HL-60 (cell line): ENCODE results near the gene EIF3B.

Source experiments
- DNase-seq, 2 experiments: peaks; one replicate each; pipeline ENCODE4 v3.0.0-alpha.2; 2010 to 2020; ENCODE audit warnings: low read depth in 1 of 2, low spot score in 1 of 2
- H3K27ac ChIP-seq: fragments of 250-450 bp; sonication (Bioruptor Pico); replicated peaks from 2 replicates; pipeline ENCODE4 v1.5.1; 2020; ENCODE audit warnings: mild to moderate bottlenecking, moderate library complexity
- H3K27me3 ChIP-seq: fragments of 250-450 bp; sonication (Bioruptor Pico); 2 replicates; pipeline ENCODE4 v1.5.1; 2021; ENCODE audit warnings: mild to moderate bottlenecking, moderate library complexity; ENCODE audit not compliant: insufficient read depth, poor library complexity, severe bottlenecking
- H3K4me3 ChIP-seq: replicated peaks from 2 replicates; pipeline ENCODE4 v1.5.1; 2011; ENCODE audit warnings: mild to moderate bottlenecking, control low read depth, low read length; ENCODE audit not compliant: insufficient read depth
- CTCF ChIP-seq: IDR thresholded peaks from one replicate; pipeline ENCODE4 v1.5.1; 2011; ENCODE audit warnings: low read length, control low read depth, inconsistent platforms; ENCODE audit not compliant: insufficient read depth
- GABPA ChIP-seq: IDR thresholded peaks from 2 replicates; pipeline ENCODE4 v1.6.1; 2012; ENCODE audit warnings: low read depth
- POLR2AphosphoS5 ChIP-seq: IDR thresholded peaks from 2 replicates; pipeline ENCODE4 v1.6.1; 2012; ENCODE audit warnings: low read depth
- SPI1 ChIP-seq: IDR thresholded peaks from 2 replicates; pipeline ENCODE4 v1.6.1; 2012; ENCODE audit warnings: low read depth, mild to moderate bottlenecking, borderline replicate concordance
- TF ChIP-seq, protein P1 (sequence below): IDR thresholded peaks from 2 replicates; pipeline ENCODE4 v1.6.1; 2012; ENCODE audit warnings: low read depth; ENCODE audit not compliant: insufficient replicate concordance

The EIF3B gene

GRCh38 chr7:2403718-2404648 lies 49.4 kb downstream of the EIF3B start:
- TF ChIP-seq, protein P1, sequence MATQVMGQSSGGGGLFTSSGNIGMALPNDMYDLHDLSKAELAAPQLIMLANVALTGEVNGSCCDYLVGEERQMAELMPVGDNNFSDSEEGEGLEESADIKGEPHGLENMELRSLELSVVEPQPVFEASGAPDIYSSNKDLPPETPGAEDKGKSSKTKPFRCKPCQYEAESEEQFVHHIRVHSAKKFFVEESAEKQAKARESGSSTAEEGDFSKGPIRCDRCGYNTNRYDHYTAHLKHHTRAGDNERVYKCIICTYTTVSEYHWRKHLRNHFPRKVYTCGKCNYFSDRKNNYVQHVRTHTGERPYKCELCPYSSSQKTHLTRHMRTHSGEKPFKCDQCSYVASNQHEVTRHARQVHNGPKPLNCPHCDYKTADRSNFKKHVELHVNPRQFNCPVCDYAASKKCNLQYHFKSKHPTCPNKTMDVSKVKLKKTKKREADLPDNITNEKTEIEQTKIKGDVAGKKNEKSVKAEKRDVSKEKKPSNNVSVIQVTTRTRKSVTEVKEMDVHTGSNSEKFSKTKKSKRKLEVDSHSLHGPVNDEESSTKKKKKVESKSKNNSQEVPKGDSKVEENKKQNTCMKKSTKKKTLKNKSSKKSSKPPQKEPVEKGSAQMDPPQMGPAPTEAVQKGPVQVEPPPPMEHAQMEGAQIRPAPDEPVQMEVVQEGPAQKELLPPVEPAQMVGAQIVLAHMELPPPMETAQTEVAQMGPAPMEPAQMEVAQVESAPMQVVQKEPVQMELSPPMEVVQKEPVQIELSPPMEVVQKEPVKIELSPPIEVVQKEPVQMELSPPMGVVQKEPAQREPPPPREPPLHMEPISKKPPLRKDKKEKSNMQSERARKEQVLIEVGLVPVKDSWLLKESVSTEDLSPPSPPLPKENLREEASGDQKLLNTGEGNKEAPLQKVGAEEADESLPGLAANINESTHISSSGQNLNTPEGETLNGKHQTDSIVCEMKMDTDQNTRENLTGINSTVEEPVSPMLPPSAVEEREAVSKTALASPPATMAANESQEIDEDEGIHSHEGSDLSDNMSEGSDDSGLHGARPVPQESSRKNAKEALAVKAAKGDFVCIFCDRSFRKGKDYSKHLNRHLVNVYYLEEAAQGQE = no peak
- TF ChIP-seq POLR2AphosphoS5 = no peak
- TF ChIP-seq SPI1 = no peak
- no peak for TF ChIP-seq CTCF
- TF ChIP-seq GABPA = no peak
- H3K27ac ChIP-seq = peak overlapping the region; percentile 75
- H3K4me3 ChIP-seq = peak overlapping the region; percentile 84
- H3K27me3 ChIP-seq = no peaks in the 10 kb centered on the region
- no peak for DNase-seq

- TF ChIP-seq CTCF (no peak), POLR2AphosphoS5 (no peak), SPI1 (no peak), GABPA (no peak)
- TF ChIP-seq, protein P1 = no peak
Observed at GRCh38 chr7:2404714-2405119, 50.1 kb downstream of the EIF3B start.

DNA sequence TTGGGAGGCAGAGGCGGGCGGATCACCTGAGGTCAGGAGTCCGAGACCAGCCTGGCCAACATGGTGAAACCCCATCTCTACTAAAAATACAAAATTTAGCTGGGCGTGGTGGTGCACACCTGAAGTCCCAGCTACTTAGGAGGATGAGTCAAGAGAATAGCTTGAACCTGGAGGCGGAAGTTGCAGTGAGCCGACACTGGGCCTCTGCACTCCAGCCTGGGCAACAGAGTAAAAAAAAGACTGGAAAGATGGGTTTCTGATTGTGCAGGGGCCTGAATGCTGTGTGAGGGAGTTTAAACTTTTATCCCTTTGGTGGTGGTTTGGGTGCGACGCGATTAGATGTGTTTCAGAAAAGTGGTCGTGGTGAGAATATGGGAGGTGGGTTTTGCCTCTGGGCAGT lies 50.6 kb downstream of the EIF3B start:
- TF ChIP-seq, protein P1 = no peak
- TF ChIP-seq CTCF (no peak), SPI1 (no peak), GABPA (no peak), POLR2AphosphoS5 (no peak)
- H3K27ac ChIP-seq = peak overlapping the region; percentile 75
- H3K27me3 ChIP-seq = no peaks in the 10 kb centered on the region
- peak overlapping the region; percentile 84 for H3K4me3 ChIP-seq
- DNase-seq = no peak

More at GRCh38 chr7:2404714-2405119, 50.1 kb downstream of the EIF3B start:
- DNase-seq = no peak
- no peaks in the 10 kb centered on the region for H3K27me3 ChIP-seq
- peak overlapping the region; percentile 75 for H3K27ac ChIP-seq
- peak overlapping the region; percentile 84 for H3K4me3 ChIP-seq
